WTC11 (cell line): Measurements from ENCODE around the gene PIGQ.

Source experiments
- ATF6 ChIP-seq: sonication (generic); formaldehyde crosslinking; IDR thresholded peaks from 2 replicates; pipeline ENCODE4 v1.8.1; 2023; ENCODE audit warnings: mild to moderate bottlenecking, missing genetic modification reagents
- FOXJ3 ChIP-seq: sonication (generic); formaldehyde crosslinking; IDR thresholded peaks from 2 replicates; pipeline ENCODE4 v1.9.0; 2021; ENCODE audit warnings: missing genetic modification reagents, mild to moderate bottlenecking, borderline replicate concordance
- FOXP1 ChIP-seq: sonication (generic); formaldehyde crosslinking; IDR thresholded peaks from 2 replicates; pipeline ENCODE4 v1.8.0; 2022; ENCODE audit warnings: missing genetic modification reagents, mild to moderate bottlenecking, moderate library complexity, borderline replicate concordance
- MLX ChIP-seq: sonication (generic); formaldehyde crosslinking; IDR thresholded peaks from 2 replicates; pipeline ENCODE4 v1.8.1; 2023; ENCODE audit warnings: mild to moderate bottlenecking, missing genetic modification reagents, moderate library complexity
- NFYB ChIP-seq: sonication (generic); formaldehyde crosslinking; conservative IDR thresholded peaks from 2 replicates; pipeline ENCODE4 v1.8.0; 2022; ENCODE audit warnings: low read depth, missing genetic modification reagents
- PRRX2 ChIP-seq: fragments of 250-450 bp; sonication (Bioruptor Pico); IDR thresholded peaks from 2 replicates; pipeline ENCODE4 v1.8.0; 2021; ENCODE audit warnings: mild to moderate bottlenecking
- SP1 ChIP-seq: sonication (generic); formaldehyde crosslinking; conservative IDR thresholded peaks from 2 replicates; pipeline ENCODE4 v1.8.1; 2022; ENCODE audit warnings: missing genetic modification reagents
- ZNF138 ChIP-seq: sonication (generic); formaldehyde crosslinking; conservative IDR thresholded peaks from 2 replicates; pipeline ENCODE4 v1.8.1; 2022; ENCODE audit warnings: mild to moderate bottlenecking, moderate library complexity, missing genetic modification reagents
- TF ChIP-seq, protein P1 (sequence below): fragments of 200-600 bp; IDR thresholded peaks from 2 replicates; pipeline ENCODE4 v1.8.0; 2022; ENCODE audit warnings: antibody characterized with exemption
- TF ChIP-seq, protein P2 (sequence below): sonication (generic); formaldehyde crosslinking; IDR thresholded peaks from 2 replicates; pipeline ENCODE4 v1.8.1; 2023; ENCODE audit warnings: mild to moderate bottlenecking, missing genetic modification reagents, moderate library complexity
- TF ChIP-seq, protein P3 (sequence below): sonication (generic); formaldehyde crosslinking; IDR thresholded peaks from 2 replicates; pipeline ENCODE4 v1.8.0; 2022; ENCODE audit warnings: mild to moderate bottlenecking, missing genetic modification reagents

DNA sequence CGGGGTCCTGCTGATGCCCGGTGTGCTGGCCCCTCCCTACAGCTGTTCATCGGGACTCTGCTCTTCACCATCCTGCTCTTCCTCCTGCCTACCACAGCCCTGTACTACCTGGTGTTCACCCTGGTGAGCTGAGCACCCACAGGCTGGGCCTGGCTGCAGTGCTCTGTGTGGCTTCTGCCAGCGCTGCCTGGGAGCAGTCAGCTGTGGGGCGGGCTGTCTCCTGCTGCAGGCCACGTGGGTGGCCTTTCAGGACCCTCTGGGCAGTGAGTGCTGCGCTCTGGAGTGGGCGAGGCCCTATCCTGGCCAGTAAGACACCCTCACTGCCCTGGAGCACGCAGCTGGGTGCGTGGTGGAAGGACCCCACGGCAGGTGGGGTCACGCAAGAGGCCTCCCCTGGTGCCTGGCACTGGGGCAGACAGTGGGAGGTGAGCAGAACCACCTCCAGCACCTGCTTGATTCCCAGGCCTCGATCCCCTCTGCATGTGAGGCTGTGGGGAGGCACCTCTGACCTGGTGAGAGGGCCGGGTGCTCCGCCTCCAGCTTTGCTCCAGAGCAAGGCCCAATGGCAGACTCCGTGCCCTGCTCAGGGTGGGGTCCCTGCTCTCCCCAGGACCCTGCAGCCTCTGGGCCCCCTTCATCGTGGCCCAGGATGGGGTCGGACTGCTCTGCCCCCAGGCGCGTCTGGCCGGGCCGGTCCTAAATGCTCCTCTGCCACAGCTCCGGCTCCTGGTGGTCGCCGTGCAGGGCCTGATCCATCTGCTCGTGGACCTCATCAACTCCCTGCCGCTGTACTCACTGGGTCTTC, 10.6 kb downstream of the PIGQ start:
- TF ChIP-seq NFYB: no peak
- no peak for TF ChIP-seq ZNF138 (CRISPR knock-in tag)
- TF ChIP-seq, protein P1, sequence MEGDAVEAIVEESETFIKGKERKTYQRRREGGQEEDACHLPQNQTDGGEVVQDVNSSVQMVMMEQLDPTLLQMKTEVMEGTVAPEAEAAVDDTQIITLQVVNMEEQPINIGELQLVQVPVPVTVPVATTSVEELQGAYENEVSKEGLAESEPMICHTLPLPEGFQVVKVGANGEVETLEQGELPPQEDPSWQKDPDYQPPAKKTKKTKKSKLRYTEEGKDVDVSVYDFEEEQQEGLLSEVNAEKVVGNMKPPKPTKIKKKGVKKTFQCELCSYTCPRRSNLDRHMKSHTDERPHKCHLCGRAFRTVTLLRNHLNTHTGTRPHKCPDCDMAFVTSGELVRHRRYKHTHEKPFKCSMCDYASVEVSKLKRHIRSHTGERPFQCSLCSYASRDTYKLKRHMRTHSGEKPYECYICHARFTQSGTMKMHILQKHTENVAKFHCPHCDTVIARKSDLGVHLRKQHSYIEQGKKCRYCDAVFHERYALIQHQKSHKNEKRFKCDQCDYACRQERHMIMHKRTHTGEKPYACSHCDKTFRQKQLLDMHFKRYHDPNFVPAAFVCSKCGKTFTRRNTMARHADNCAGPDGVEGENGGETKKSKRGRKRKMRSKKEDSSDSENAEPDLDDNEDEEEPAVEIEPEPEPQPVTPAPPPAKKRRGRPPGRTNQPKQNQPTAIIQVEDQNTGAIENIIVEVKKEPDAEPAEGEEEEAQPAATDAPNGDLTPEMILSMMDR: no peak
- TF ChIP-seq MLX (CRISPR knock-in tag): no peak
- TF ChIP-seq, protein P2, sequence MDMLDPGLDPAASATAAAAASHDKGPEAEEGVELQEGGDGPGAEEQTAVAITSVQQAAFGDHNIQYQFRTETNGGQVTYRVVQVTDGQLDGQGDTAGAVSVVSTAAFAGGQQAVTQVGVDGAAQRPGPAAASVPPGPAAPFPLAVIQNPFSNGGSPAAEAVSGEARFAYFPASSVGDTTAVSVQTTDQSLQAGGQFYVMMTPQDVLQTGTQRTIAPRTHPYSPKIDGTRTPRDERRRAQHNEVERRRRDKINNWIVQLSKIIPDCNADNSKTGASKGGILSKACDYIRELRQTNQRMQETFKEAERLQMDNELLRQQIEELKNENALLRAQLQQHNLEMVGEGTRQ: no peak
- no peak for TF ChIP-seq SP1
- TF ChIP-seq PRRX2: no peak
- TF ChIP-seq, protein P3, sequence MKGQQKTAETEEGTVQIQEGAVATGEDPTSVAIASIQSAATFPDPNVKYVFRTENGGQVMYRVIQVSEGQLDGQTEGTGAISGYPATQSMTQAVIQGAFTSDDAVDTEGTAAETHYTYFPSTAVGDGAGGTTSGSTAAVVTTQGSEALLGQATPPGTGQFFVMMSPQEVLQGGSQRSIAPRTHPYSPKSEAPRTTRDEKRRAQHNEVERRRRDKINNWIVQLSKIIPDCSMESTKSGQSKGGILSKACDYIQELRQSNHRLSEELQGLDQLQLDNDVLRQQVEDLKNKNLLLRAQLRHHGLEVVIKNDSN: no peak
- no peak; the same call in 1 of the 2 replicates for TF ChIP-seq FOXP1 (CRISPR knock-in tag)
- TF ChIP-seq ATF6 (CRISPR knock-in tag): no peak
- TF ChIP-seq FOXJ3 (CRISPR knock-in tag): no peak
